ENCODE data around the gene CNOT3.
"Not testable (repeated sequence)": the region's sequence is repeated elsewhere in the genome, so short reads cannot be mapped to it uniquely, and the experiment has no call there.

The CNOT3 gene

GRCh38 chr19:54152267-54152666 lies 14.7 kb downstream of the CNOT3 start:
- no peak for FAIRE-seq

- FAIRE-seq = no peak
These were observed 15.4 kb downstream of the CNOT3 start for GRCh38 chr19:54152878-54153524.

GRCh38 chr19:54153731-54154326 lies 16.3 kb downstream of the CNOT3 start:
- FAIRE-seq = no peak

- FAIRE-seq = no peak
These were observed 17.2 kb downstream of the CNOT3 start for GRCh38 chr19:54154603-54155345.

- FAIRE-seq = no peak
These were observed 18.1 kb downstream of the CNOT3 start for GRCh38 chr19:54155694-54156093.

GRCh38 chr19:54156490-54156889 lies 18.9 kb downstream of the CNOT3 start:
- no peak for FAIRE-seq

GRCh38 chr19:54156953-54157352 lies 19.4 kb downstream of the CNOT3 start:
- no peak for FAIRE-seq

- no peak for FAIRE-seq
These were observed 21.3 kb downstream of the CNOT3 start for GRCh38 chr19:54158812-54159351.

GRCh38 chr19:54159352-54160181 lies 22.0 kb downstream of the CNOT3 start, which contains the start of gene LENG1:
Gene LENG1 (minus strand): TSS chr19:54159721. CDS start chr19:54159695, 26 bp downstream.
- peak; percentile 100 for FAIRE-seq

GRCh38 chr19:54160182-54160811 lies 22.7 kb downstream of the CNOT3 start:
- FAIRE-seq = no peak

GRCh38 chr19:54160854-54161253 lies 23.3 kb downstream of the CNOT3 start:
- no peak for FAIRE-seq

- no peak for FAIRE-seq
These were observed 24.8 kb downstream of the CNOT3 start for GRCh38 chr19:54162241-54162805.

GRCh38 chr19:54162884-54163283 lies 25.3 kb downstream of the CNOT3 start:
- no peak for FAIRE-seq

- no peak for FAIRE-seq
These were observed 27.0 kb downstream of the CNOT3 start for GRCh38 chr19:54164369-54165068.

- no peak for FAIRE-seq
These were observed 27.7 kb downstream of the CNOT3 start for GRCh38 chr19:54165222-54165621.

GRCh38 chr19:54168174-54168917 lies 30.8 kb downstream of the CNOT3 start:
- FAIRE-seq = no peak

- no peak for FAIRE-seq
These were observed 31.7 kb downstream of the CNOT3 start for GRCh38 chr19:54169149-54169740.

GRCh38 chr19:54171736-54172431 lies 34.3 kb downstream of the CNOT3 start:
- not testable (repeated sequence) for FAIRE-seq

All from endometrium (tissue), 2 donors.